OCI-LY1 (cell line): Measurements from ENCODE around the gene SCN5A.

ENCODE experiments used
- H2AFZ ChIP-seq: fragments of 200-600 bp; sonication (generic), shearing (Covaris generic); 2 replicates; pipeline ENCODE4 v1.6.0; 2014; ENCODE audit warnings: antibody characterized with exemption, mild to moderate bottlenecking, low read length
- H3F3A ChIP-seq: fragments of 200-600 bp; sonication (generic), shearing (Covaris generic); 2 replicates; pipeline ENCODE4 v1.6.0; 2014; ENCODE audit warnings: mild to moderate bottlenecking, antibody characterized with exemption, low read length, moderate library complexity; ENCODE audit not compliant: insufficient read depth
- H3K27ac ChIP-seq: fragments of 200-600 bp; sonication (generic); 2 replicates; pipeline ENCODE4 v1.5.1; 2014; ENCODE audit warnings: low read length, mixed run types, mild to moderate bottlenecking, low read depth; ENCODE audit not compliant: poor library complexity, severe bottlenecking
- H3K27me3 ChIP-seq: fragments of 200-600 bp; sonication (generic); 2 replicates; pipeline ENCODE4 v1.6.0; 2014; ENCODE audit warnings: antibody characterized with exemption, mild to moderate bottlenecking, low read length, moderate library complexity; ENCODE audit not compliant: insufficient read depth
- H3K36me3 ChIP-seq: fragments of 200-600 bp; sonication (generic); 2 replicates; pipeline ENCODE4 v1.6.1; 2014; ENCODE audit warnings: mild to moderate bottlenecking, antibody characterized with exemption, low read length, moderate library complexity, mixed read lengths; ENCODE audit not compliant: insufficient read depth
- H3K4me1 ChIP-seq: fragments of 200-600 bp; sonication (generic); 2 replicates; pipeline ENCODE4 v1.5.1; 2014; ENCODE audit warnings: mild to moderate bottlenecking, low read length, moderate library complexity; ENCODE audit not compliant: insufficient read depth, severe bottlenecking
- H3K4me2 ChIP-seq: fragments of 200-600 bp; sonication (generic), shearing (Covaris generic); 2 replicates; pipeline ENCODE4 v1.6.1; 2014; ENCODE audit warnings: low read length
- H3K4me3 ChIP-seq: fragments of 200-600 bp; sonication (generic); 2 replicates; pipeline ENCODE4 v1.5.1; 2014; ENCODE audit warnings: low read length, low read depth, mild to moderate bottlenecking, mixed read lengths; ENCODE audit not compliant: poor library complexity, severe bottlenecking
- H3K79me2 ChIP-seq: fragments of 200-600 bp; shearing (Covaris generic); 2 replicates; pipeline ENCODE4 v1.6.1; 2016; ENCODE audit warnings: mixed run types, low read length, mixed read lengths; ENCODE audit not compliant: insufficient read depth
- H3K9ac ChIP-seq: fragments of 200-600 bp; sonication (generic), shearing (Covaris generic); 2 replicates; pipeline ENCODE4 v1.6.1; 2014; ENCODE audit warnings: mild to moderate bottlenecking, low read length, mixed read lengths
- H3K9me2 ChIP-seq: fragments of 200-600 bp; sonication (generic), shearing (Covaris generic); 2 replicates; pipeline ENCODE4 v1.6.1; 2014; ENCODE audit warnings: low read depth, mild to moderate bottlenecking, low read length, mixed read lengths
- H3K9me3 ChIP-seq: fragments of 200-600 bp; shearing (Covaris generic); 2 replicates; pipeline ENCODE4 v1.6.1; 2014; ENCODE audit warnings: low read length, mixed read lengths
- H4K20me1 ChIP-seq: fragments of 200-600 bp; sonication (generic), shearing (Covaris generic); 2 replicates; pipeline ENCODE4 v1.6.0; 2016; ENCODE audit warnings: mild to moderate bottlenecking, low read length; ENCODE audit not compliant: insufficient read depth
- CTCF ChIP-seq: fragments of 200-600 bp; sonication (generic), shearing (Covaris generic); IDR thresholded peaks from 2 replicates; pipeline ENCODE4 v1.5.1; 2017; ENCODE audit warnings: mild to moderate bottlenecking, antibody characterized with exemption, low read length, moderate library complexity, mixed read lengths
- EZH2 ChIP-seq: fragments of 200-600 bp; sonication (generic), shearing (Covaris generic); IDR thresholded peaks from 2 replicates; pipeline ENCODE4 v1.8.0; 2017; ENCODE audit warnings: borderline replicate concordance, mixed run types, mild to moderate bottlenecking, antibody characterized with exemption, low read length, moderate library complexity, mixed read lengths

Gene SCN5A

GRCh38 chr3:38601956-38602550 is 47.4 kb downstream of the SCN5A start:
- Histone ChIP-seq H3K4me1 (no peaks in the 10 kb centered on the region), H3K79me2 (no peaks in the 10 kb centered on the region), H3K9me2 (no peaks in the 10 kb centered on the region), H3K9me3 (no peaks in the 10 kb centered on the region), H4K20me1 (no peaks in the 10 kb centered on the region), H3K4me3 (no peak overlapping the region), H3K36me3 (no peaks in the 10 kb centered on the region), H3K27me3 (no peaks in the 10 kb centered on the region), H3F3A (no peaks in the 10 kb centered on the region), H3K9ac (no peak overlapping the region), H3K4me2 (no peak overlapping the region), H3K27ac (no peak overlapping the region), H2AFZ (no peak overlapping the region)
- no peak for TF ChIP-seq CTCF

- no peak overlapping the region for H3K4me3 ChIP-seq
- H2AFZ ChIP-seq, result no peak overlapping the region
- no peaks in the 10 kb centered on the region for H3K9me2 ChIP-seq
- H3K36me3 ChIP-seq, result no peaks in the 10 kb centered on the region
- H3K79me2 ChIP-seq, result no peaks in the 10 kb centered on the region
- H3K9me3 ChIP-seq, result no peaks in the 10 kb centered on the region
- H3F3A ChIP-seq, result no peaks in the 10 kb centered on the region
- no peak overlapping the region for H3K4me2 ChIP-seq
- H3K4me1 ChIP-seq, result no peaks in the 10 kb centered on the region
- no peak overlapping the region for H3K9ac ChIP-seq
- H3K27me3 ChIP-seq, result no peaks in the 10 kb centered on the region
- no peak for TF ChIP-seq CTCF
- TF ChIP-seq EZH2, result no peak
- no peaks in the 10 kb centered on the region for H4K20me1 ChIP-seq
- H3K27ac ChIP-seq, result no peak overlapping the region
These were observed 48.9 kb downstream of the SCN5A start for GRCh38 chr3:38600551-38600950.

- H3K4me1 ChIP-seq, result no peaks in the 10 kb centered on the region
- no peaks in the 10 kb centered on the region for H3K9me3 ChIP-seq
- H3K36me3 ChIP-seq, result no peaks in the 10 kb centered on the region
- no peaks in the 10 kb centered on the region for H3F3A ChIP-seq
- no peaks in the 10 kb centered on the region for H3K27me3 ChIP-seq
- no peaks in the 10 kb centered on the region for H3K79me2 ChIP-seq
- H2AFZ ChIP-seq, result no peak overlapping the region
- no peak overlapping the region for H3K9ac ChIP-seq
- H3K27ac ChIP-seq, result no peak overlapping the region
- no peaks in the 10 kb centered on the region for H4K20me1 ChIP-seq
- TF ChIP-seq CTCF (no peak), EZH2 (no peak)
- H3K4me3 ChIP-seq, result no peak overlapping the region
- H3K4me2 ChIP-seq, result no peak overlapping the region
- H3K9me2 ChIP-seq, result no peaks in the 10 kb centered on the region
These were observed 49.6 kb downstream of the SCN5A start for GRCh38 chr3:38599886-38600285.
